Measurements from ENCODE around the gene MICAL1. TPM values are rescaled to one million over a fixed set of nuclear protein-coding genes. Genes with fewer than 3 reads are reported as not detected.

MICAL1 gene
- total and polyA plus RNA-seq, 2 donors (not counting 1 experiment from before 2014, with no cell fraction given), result 202 to 319 TPM

- POLR2A ChIA-PET, result no interaction called here
- peaks cover 0 to 90% of the 10 kb centered on the region in 2 experiments for H3K36me3 ChIP-seq (replicated peaks in 1 of 2; ENCODE audit: control extremely low read depth in 1 of 2, control insufficient read depth in 1 of 2, extremely low read depth in 1 of 2, insufficient read depth in 2 of 2, low read length in 1 of 2)
Measured at GRCh38 chr6:109471105-109471810, 15.7 kb upstream of the MICAL1 start.

More at GRCh38 chr6:109471105-109471810, 15.7 kb upstream of the MICAL1 start:
- Histone ChIP-seq H3K4me1 (ENCODE audit: control insufficient read depth in 2 of 2, insufficient read depth in 2 of 2, low read length in 2 of 2) (peaks cover 20% of the 10 kb centered on the region in 2 donors), H3K27ac (ENCODE audit: low read length in 2 of 2) (peak overlapping the region in 1 of 2 donors; percentile 3), H3K4me3 (ENCODE audit: control extremely low read depth in 1 of 5, extremely low read depth in 1 of 5, insufficient read depth in 1 of 5, low read depth in 2 of 5, low read length in 4 of 5) (no peak overlapping the region), H3K79me2 (ENCODE audit: control insufficient read depth, insufficient read depth, low read length) (peaks cover 83% of the 10 kb centered on the region), H3K9me3 (ENCODE audit: control extremely low read depth in 1 of 3, control insufficient read depth in 2 of 3, insufficient read depth in 1 of 3, low read length in 2 of 3) (no peaks in the 10 kb centered on the region), H4K20me1 (ENCODE audit: control insufficient read depth, insufficient read depth, low read length, poor library complexity, severe bottlenecking) (peaks cover 53% of the 10 kb centered on the region), H3K4me2 (replicated peaks; ENCODE audit: low read depth, low read length, poor library complexity, severe bottlenecking) (peak overlapping the region; percentile 42), H2AFZ (ENCODE audit: insufficient read depth, low read depth, low read length, poor library complexity, severe bottlenecking) (no peak overlapping the region), H3K9ac (ENCODE audit: low read length) (peak overlapping the region; percentile 11), H3K27me3 (replicated peaks in 1 of 4; ENCODE audit: control extremely low read depth in 1 of 4, control insufficient read depth in 3 of 4, insufficient read depth in 4 of 4, low read length in 3 of 4) (no peaks in the 10 kb centered on the region)
- peaks cover 53% of the 10 kb centered on the region for H3K4me1 Mint-ChIP-seq
- H3K27me3 Mint-ChIP-seq, result no peaks in the 10 kb centered on the region
- no peak for DNase-seq
- no peaks in the 10 kb centered on the region for H3K9me3 Mint-ChIP-seq (ENCODE audit: insufficient read depth)
- no peak overlapping the region for H3K4me3 Mint-ChIP-seq
- 98% methylated on average over 4 of the region's 5 CpGs for WGBS (ENCODE audit: insufficient coverage)
- H3K27ac Mint-ChIP-seq, result peak overlapping the region; percentile 54
- CTCF ChIA-PET, result interaction anchor here (1.3 to 2.3 kb wide), 2 partner anchors 11 to 16 kb away, joined by 3 to 5 read pairs; partner anchors contain the start of gene MICAL1
- TF ChIP-seq EZH2 (IDR thresholded peaks at IDR 0.05; ENCODE audit: borderline replicate concordance, insufficient read depth, low read depth, low read length, poor library complexity, severe bottlenecking) (no peak), CTCF (IDR thresholded peaks at IDR 0.05) (no peak)
- intact Hi-C loops (cut with micrococcal nuclease), result no loop called here
- no peak for ATAC-seq (ENCODE audit: low read depth)

All from B cell (primary cell).